HepG2 (cell line): ENCODE results near the gene CHKB. TPM values are rescaled to one million over a fixed set of nuclear protein-coding genes. Genes with fewer than 3 reads are reported as not detected.
A peak's percentile ranks its signal among the peaks of the same experiment; 100 is the strongest.

Experiments
- ATF5 ChIP-seq: sonication (generic); formaldehyde crosslinking; IDR thresholded peaks from 2 replicates; pipeline ENCODE4 v1.4.0; 2020; ENCODE audit warnings: mild to moderate bottlenecking, low read depth, missing genetic modification reagents
- ATF7-NPFF ChIP-seq: sonication (generic); formaldehyde crosslinking; IDR thresholded peaks from 2 replicates; pipeline ENCODE4 v1.8.1; 2023; ENCODE audit warnings: mild to moderate bottlenecking, low read depth, missing genetic modification reagents, moderate library complexity
- BORCS8-MEF2B ChIP-seq: sonication (generic); formaldehyde crosslinking; IDR thresholded peaks from 2 replicates; pipeline ENCODE4 v1.8.0; 2022; ENCODE audit warnings: mild to moderate bottlenecking, missing genetic modification reagents
- BRD4 ChIP-seq: sonication (generic); formaldehyde crosslinking; IDR thresholded peaks from 2 replicates; pipeline ENCODE4 v1.4.0; 2020; ENCODE audit warnings: missing genetic modification reagents
- CCAR2 ChIP-seq: fragments of 200-400 bp; formaldehyde crosslinking; optimal IDR thresholded peaks from 2 replicates; pipeline ENCODE3; 2018; ENCODE audit warnings: low read depth, mild to moderate bottlenecking, low read length, moderate library complexity
- ESRRA ChIP-seq: sonication (generic); formaldehyde crosslinking; IDR thresholded peaks from 2 replicates; pipeline ENCODE4 v1.5.1; 2020; ENCODE audit warnings: mild to moderate bottlenecking, low read depth, missing genetic modification reagents
- FOXO1 ChIP-seq: sonication (generic); formaldehyde crosslinking; IDR thresholded peaks from 2 replicates; pipeline ENCODE4 v1.4.0; 2020; ENCODE audit warnings: missing genetic modification reagents
- HMGXB3 ChIP-seq: sonication (generic); formaldehyde crosslinking; IDR thresholded peaks from 2 replicates; pipeline ENCODE4 v1.4.0; 2020; ENCODE audit warnings: missing genetic modification reagents, borderline replicate concordance
- HNRNPL ChIP-seq: fragments of 200-400 bp; formaldehyde crosslinking; IDR thresholded peaks from 2 replicates; pipeline ENCODE4 v1.6.1; 2017; ENCODE audit warnings: mild to moderate bottlenecking, low read depth, low read length
- MLLT10 ChIP-seq: sonication (generic); formaldehyde crosslinking; IDR thresholded peaks from 2 replicates; pipeline ENCODE4 v1.4.0; 2020; ENCODE audit warnings: missing genetic modification reagents
- RFX1 ChIP-seq: fragments of 450-650 bp; IDR thresholded peaks from 2 replicates; pipeline ENCODE4 v1.6.1; 2017
- ZNF142 ChIP-seq: sonication (generic); formaldehyde crosslinking; IDR thresholded peaks from 2 replicates; pipeline ENCODE4 v1.4.0; 2020; ENCODE audit warnings: missing genetic modification reagents
- ZNF292 ChIP-seq: sonication (generic); formaldehyde crosslinking; IDR thresholded peaks from 2 replicates; pipeline ENCODE4 v1.8.1; 2022; ENCODE audit warnings: mild to moderate bottlenecking, low read depth, missing genetic modification reagents, borderline replicate concordance
- ZNF350 ChIP-seq: sonication (generic); formaldehyde crosslinking; IDR thresholded peaks from 2 replicates; pipeline ENCODE4 v1.4.0; 2020; ENCODE audit warnings: mild to moderate bottlenecking, low read depth, missing genetic modification reagents, borderline replicate concordance
- ZNF382 ChIP-seq: sonication (generic); formaldehyde crosslinking; IDR thresholded peaks from 2 replicates; pipeline ENCODE4 v1.5.0; 2020; ENCODE audit warnings: missing genetic modification reagents, mild to moderate bottlenecking, borderline replicate concordance
- ZNF629 ChIP-seq: sonication (generic); formaldehyde crosslinking; conservative IDR thresholded peaks from 2 replicates; pipeline ENCODE4 v1.5.0; 2020; ENCODE audit warnings: missing genetic modification reagents
- ZNF709 ChIP-seq: sonication (generic); formaldehyde crosslinking; IDR thresholded peaks from 2 replicates; pipeline ENCODE4 v1.5.0; 2020; ENCODE audit warnings: mild to moderate bottlenecking, missing genetic modification reagents
- ZNF75D ChIP-seq: sonication (generic); formaldehyde crosslinking; IDR thresholded peaks from 2 replicates; pipeline ENCODE4 v1.8.1; 2023; ENCODE audit warnings: missing genetic modification reagents, mild to moderate bottlenecking, borderline replicate concordance
- ZNF841 ChIP-seq: sonication (generic); formaldehyde crosslinking; IDR thresholded peaks from 2 replicates; pipeline ENCODE4 v1.8.1; 2023; ENCODE audit warnings: missing genetic modification reagents, borderline replicate concordance
- ZSCAN12 ChIP-seq: sonication (generic); formaldehyde crosslinking; IDR thresholded peaks from 2 replicates; pipeline ENCODE4 v1.9.0; 2021; ENCODE audit warnings: mild to moderate bottlenecking, missing genetic modification reagents
- ZSCAN31 ChIP-seq: sonication (generic); formaldehyde crosslinking; IDR thresholded peaks from 2 replicates; pipeline ENCODE4 v1.5.0; 2020; ENCODE audit warnings: low read depth, mild to moderate bottlenecking, missing genetic modification reagents
- polyA plus RNA-seq, 8 experiments: library from polyadenylated mRNA; depleted of rRNA in 3 of 8; stranded (reverse) in 7 of 8; unstranded in 1 of 8; fragments of >200 nt; fragmentation: Illumina TruSeq in 4 of 8; extraction: Trizol in 4 of 8; gene quantifications; 2 replicates each; pipeline versions ENCODE4 v1.2.1 to v1.2.3, GENCODE V29; 2011 to 2016; ENCODE audit warnings: low read depth in 4 of 8, missing spikeins in 1 of 8, mixed read lengths in 1 of 8; ENCODE audit not compliant: insufficient read depth in 1 of 8
- total RNA-seq, 5 experiments: library from RNA; depleted of rRNA; stranded (reverse); fragments of >200 nt; fragmentation: Illumina TruSeq; extraction: Trizol; gene quantifications; 2 replicates each; pipeline ENCODE4 v1.2.3, GENCODE V29; 2016; ENCODE audit warnings: low read depth in 1 of 5

Gene CHKB
- total and polyA plus RNA-seq, 2 of the 13 experiments (the other 11 are each of a cell fraction or from before 2014, with no cell fraction given), result 24.5 to 42.7 TPM

- TF ChIP-seq ZNF350 (CRISPR knock-in tag), result 0 out of 2 replicates have a peak, but pooled peaks have one; percentile 23
- no peak for TF ChIP-seq HMGXB3 (CRISPR knock-in tag)
- TF ChIP-seq BORCS8-MEF2B, result peak; percentile 57; the same call in 1 of the 2 replicates
- TF ChIP-seq ATF7-NPFF (CRISPR knock-in tag), result 0 out of 2 replicates have a peak, but pooled peaks have one; percentile 8
- no peak for TF ChIP-seq ZNF142 (CRISPR knock-in tag)
- TF ChIP-seq ZNF292 (CRISPR knock-in tag), result 0 out of 2 replicates have a peak, but pooled peaks have one; percentile 18
- no peak for TF ChIP-seq ATF5 (CRISPR knock-in tag)
- TF ChIP-seq ESRRA (CRISPR knock-in tag), result no peak
- TF ChIP-seq BRD4 (CRISPR knock-in tag), result no peak
- TF ChIP-seq ZNF841 (CRISPR knock-in tag), result no peak
- TF ChIP-seq ZNF382 (CRISPR knock-in tag), result no peak
- TF ChIP-seq ZSCAN12 (CRISPR knock-in tag), result no peak
- no peak for TF ChIP-seq ZSCAN31
- no peak for TF ChIP-seq FOXO1 (CRISPR knock-in tag)
- no peak for TF ChIP-seq ZNF629 (CRISPR knock-in tag)
- 0 out of 2 replicates have a peak, but pooled peaks have one; percentile 9 for TF ChIP-seq HNRNPL
- TF ChIP-seq MLLT10 (CRISPR knock-in tag), result no peak
- TF ChIP-seq ZNF709 (CRISPR knock-in tag), result no peak
- no peak for TF ChIP-seq RFX1
- TF ChIP-seq ZNF75D (CRISPR knock-in tag), result no peak
- TF ChIP-seq CCAR2, result no peak
Observed at GRCh38 chr22:50529416-50529896, 53.2 kb downstream of the CHKB start (continued).
